GM21576 (cell line): ENCODE data around the gene LOXL1.
"Not testable (repeated sequence)": the region's sequence is repeated elsewhere in the genome, so short reads cannot be mapped to it uniquely, and the experiment has no call there.

Experiments used
- ATAC-seq: cut with Tn5 transposase; IDR thresholded peaks from one replicate; pipeline ENCODE4 v1.9.1; 2021; ENCODE audit warnings: mild to moderate bottlenecking, moderate library complexity; ENCODE audit not compliant: unreplicated experiment

The LOXL1 gene

GRCh38 chr15:73951601-73952000 is 25.3 kb downstream of the LOXL1 start:
- ATAC-seq, result no peak

- no peak for ATAC-seq
Observed at GRCh38 chr15:73952171-73952912, 26.1 kb downstream of the LOXL1 start.

GRCh38 chr15:73952913-73953750 is 26.9 kb downstream of the LOXL1 start:
- ATAC-seq, result no peak

GRCh38 chr15:73954188-73955145 is 28.2 kb downstream of the LOXL1 start:
- ATAC-seq, result no peak

- no peak for ATAC-seq
Observed at GRCh38 chr15:73955326-73955725, 29.1 kb downstream of the LOXL1 start.

- no peak for ATAC-seq
Observed at GRCh38 chr15:73955861-73956742, 29.8 kb downstream of the LOXL1 start.

- no peak for ATAC-seq
Observed at GRCh38 chr15:73956743-73957135, 30.5 kb downstream of the LOXL1 start.

- no peak for ATAC-seq
Observed at GRCh38 chr15:73957276-73957675, 31.0 kb downstream of the LOXL1 start.

GRCh38 chr15:73957785-73958184 is 31.5 kb downstream of the LOXL1 start:
- no peak for ATAC-seq

GRCh38 chr15:73959012-73959581 is 32.8 kb downstream of the LOXL1 start:
- no peak for ATAC-seq

GRCh38 chr15:73959801-73960200 is 33.5 kb downstream of the LOXL1 start:
- ATAC-seq, result no peak

- ATAC-seq, result not testable (repeated sequence)
Observed at GRCh38 chr15:73960472-73961070, 34.3 kb downstream of the LOXL1 start.

GRCh38 chr15:73962433-73962832 is 36.2 kb downstream of the LOXL1 start:
- ATAC-seq, result no peak

GRCh38 chr15:73964736-73965093 is 38.5 kb downstream of the LOXL1 start:
- ATAC-seq, result peak; percentile 53

GRCh38 chr15:73965094-73965757 is 39.0 kb downstream of the LOXL1 start:
- peak; percentile 24 for ATAC-seq

- ATAC-seq, result peak; percentile 49
Observed at GRCh38 chr15:73965758-73966113, 39.5 kb downstream of the LOXL1 start.

GRCh38 chr15:73968461-73968860 is 42.2 kb downstream of the LOXL1 start:
- ATAC-seq, result no peak

GRCh38 chr15:73969151-73969759 is 43.0 kb downstream of the LOXL1 start:
- ATAC-seq, result no peak
